HepG2 (cell line): Measurements from ENCODE around the gene MAVS. TPM values are rescaled to one million over a fixed set of nuclear protein-coding genes. Genes with fewer than 3 reads are reported as not detected.
A peak's percentile ranks its signal among the peaks of the same experiment; 100 is the strongest.

Source experiments
- CCAR2 ChIP-seq: fragments of 200-400 bp; formaldehyde crosslinking; optimal IDR thresholded peaks from 2 replicates; pipeline ENCODE3; 2018; ENCODE audit warnings: low read depth, mild to moderate bottlenecking, low read length, moderate library complexity
- FOXA3 ChIP-seq: IDR thresholded peaks from 2 replicates; pipeline ENCODE4 v1.6.1; 2016; ENCODE audit warnings: missing genetic modification reagents, missing compliant biosample characterization
- GFI1 ChIP-seq: sonication (generic); formaldehyde crosslinking; IDR thresholded peaks from 2 replicates; pipeline ENCODE4 v1.5.0; 2020; ENCODE audit warnings: missing genetic modification reagents, mild to moderate bottlenecking, borderline replicate concordance
- HNF4G ChIP-seq, 2 experiments: sonication (generic) in 1 of 2; formaldehyde crosslinking in 1 of 2; IDR thresholded peaks; 2 replicates each; pipeline versions ENCODE4 v1.4.0 to v1.6.1; 2011 to 2020; ENCODE audit warnings: borderline replicate concordance in 2 of 2, low read depth in 2 of 2, mild to moderate bottlenecking in 2 of 2, low read length in 1 of 2, missing genetic modification reagents in 1 of 2, moderate library complexity in 1 of 2
- HOXA5 ChIP-seq: sonication (generic); formaldehyde crosslinking; IDR thresholded peaks from 2 replicates; pipeline ENCODE4 v1.4.0; 2020; ENCODE audit warnings: missing genetic modification reagents
- KDM5B ChIP-seq: sonication (generic); formaldehyde crosslinking; IDR thresholded peaks from 2 replicates; pipeline ENCODE4 v1.4.0; 2020; ENCODE audit warnings: missing genetic modification reagents, mild to moderate bottlenecking, borderline replicate concordance
- MAFG ChIP-seq: sonication (generic); formaldehyde crosslinking; IDR thresholded peaks from 2 replicates; pipeline ENCODE4 v1.5.1; 2020; ENCODE audit warnings: mild to moderate bottlenecking, missing genetic modification reagents
- NFYC ChIP-seq: IDR thresholded peaks from 2 replicates; pipeline ENCODE4 v1.6.1; 2016; ENCODE audit warnings: missing genetic modification reagents, missing compliant biosample characterization
- PCBP2 ChIP-seq: fragments of 200-400 bp; formaldehyde crosslinking; optimal IDR thresholded peaks from 2 replicates; pipeline ENCODE3; 2018; ENCODE audit warnings: low read length, low read depth; ENCODE audit not compliant: poor library complexity, severe bottlenecking
- PTBP1 ChIP-seq: fragments of 200-400 bp; formaldehyde crosslinking; IDR thresholded peaks from 2 replicates; pipeline ENCODE4 v1.6.1; 2018; ENCODE audit warnings: low read length, low read depth; ENCODE audit not compliant: poor library complexity, severe bottlenecking
- SRSF4 ChIP-seq: fragments of 200-400 bp; formaldehyde crosslinking; IDR thresholded peaks from one replicate; pipeline ENCODE4 v1.6.1; 2018; ENCODE audit warnings: mild to moderate bottlenecking, low read depth, low read length, moderate library complexity; ENCODE audit not compliant: poor library complexity, severe bottlenecking
- TAF15 ChIP-seq: fragments of 200-400 bp; formaldehyde crosslinking; IDR thresholded peaks from one replicate; pipeline ENCODE4 v1.6.1; 2018; ENCODE audit warnings: mild to moderate bottlenecking, low read depth, low read length; ENCODE audit not compliant: poor library complexity, severe bottlenecking
- ZBTB1 ChIP-seq: sonication (generic); formaldehyde crosslinking; IDR thresholded peaks from 2 replicates; pipeline ENCODE4 v1.4.0; 2020; ENCODE audit warnings: missing genetic modification reagents, borderline replicate concordance
- ZNF317 ChIP-seq: sonication (generic); formaldehyde crosslinking; IDR thresholded peaks from 2 replicates; pipeline ENCODE4 v1.5.0; 2020; ENCODE audit warnings: mild to moderate bottlenecking, missing genetic modification reagents
- ZNF335 ChIP-seq: sonication (generic); formaldehyde crosslinking; IDR thresholded peaks from 2 replicates; pipeline ENCODE4 v1.4.0; 2020; ENCODE audit warnings: missing genetic modification reagents
- ZNF446 ChIP-seq: sonication (generic); formaldehyde crosslinking; IDR thresholded peaks from 2 replicates; pipeline ENCODE4 v1.5.0; 2020; ENCODE audit warnings: mild to moderate bottlenecking, missing genetic modification reagents
- ZNF644 ChIP-seq: IDR thresholded peaks from 2 replicates; pipeline ENCODE4 v1.6.1; 2016; ENCODE audit warnings: low read depth
- ZNF790 ChIP-seq: sonication (generic); formaldehyde crosslinking; IDR thresholded peaks from 2 replicates; pipeline ENCODE4 v1.8.0; 2022; ENCODE audit warnings: missing genetic modification reagents, mild to moderate bottlenecking, borderline replicate concordance
- polyA plus RNA-seq, 8 experiments: library from polyadenylated mRNA; depleted of rRNA in 3 of 8; stranded (reverse) in 7 of 8; unstranded in 1 of 8; fragments of >200 nt; fragmentation: Illumina TruSeq in 4 of 8; extraction: Trizol in 4 of 8; gene quantifications; 2 replicates each; pipeline versions ENCODE4 v1.2.1 to v1.2.3, GENCODE V29; 2011 to 2016; ENCODE audit warnings: low read depth in 4 of 8, missing spikeins in 1 of 8, mixed read lengths in 1 of 8; ENCODE audit not compliant: insufficient read depth in 1 of 8
- total RNA-seq, 5 experiments: library from RNA; depleted of rRNA; stranded (reverse); fragments of >200 nt; fragmentation: Illumina TruSeq; extraction: Trizol; gene quantifications; 2 replicates each; pipeline ENCODE4 v1.2.3, GENCODE V29; 2016; ENCODE audit warnings: low read depth in 1 of 5
- TF ChIP-seq, protein P1 (sequence below): sonication (generic); formaldehyde crosslinking; IDR thresholded peaks from 2 replicates; pipeline ENCODE4 v1.4.0; 2020; ENCODE audit warnings: missing genetic modification reagents; ENCODE audit errors: not compliant biosample characterization
- TF ChIP-seq, protein P2 (sequence below): IDR thresholded peaks from 2 replicates; pipeline ENCODE4 v1.6.1; 2012; ENCODE audit warnings: low read length, improper control_type of control experiment
- TF ChIP-seq, protein P3 (sequence below): sonication (generic); formaldehyde crosslinking; IDR thresholded peaks from 2 replicates; pipeline ENCODE4 v1.4.0; 2020; ENCODE audit warnings: low read depth, mild to moderate bottlenecking, missing genetic modification reagents
- TF ChIP-seq, protein P4 (sequence below): sonication (generic); formaldehyde crosslinking; IDR thresholded peaks from 2 replicates; pipeline ENCODE4 v1.4.0; 2020; ENCODE audit warnings: missing genetic modification reagents, borderline replicate concordance

The MAVS gene
- total and polyA plus RNA-seq, 2 of the 13 experiments (the other 11 are each of a cell fraction or from before 2014, with no cell fraction given): 27.3 to 36.6 TPM

DNA sequence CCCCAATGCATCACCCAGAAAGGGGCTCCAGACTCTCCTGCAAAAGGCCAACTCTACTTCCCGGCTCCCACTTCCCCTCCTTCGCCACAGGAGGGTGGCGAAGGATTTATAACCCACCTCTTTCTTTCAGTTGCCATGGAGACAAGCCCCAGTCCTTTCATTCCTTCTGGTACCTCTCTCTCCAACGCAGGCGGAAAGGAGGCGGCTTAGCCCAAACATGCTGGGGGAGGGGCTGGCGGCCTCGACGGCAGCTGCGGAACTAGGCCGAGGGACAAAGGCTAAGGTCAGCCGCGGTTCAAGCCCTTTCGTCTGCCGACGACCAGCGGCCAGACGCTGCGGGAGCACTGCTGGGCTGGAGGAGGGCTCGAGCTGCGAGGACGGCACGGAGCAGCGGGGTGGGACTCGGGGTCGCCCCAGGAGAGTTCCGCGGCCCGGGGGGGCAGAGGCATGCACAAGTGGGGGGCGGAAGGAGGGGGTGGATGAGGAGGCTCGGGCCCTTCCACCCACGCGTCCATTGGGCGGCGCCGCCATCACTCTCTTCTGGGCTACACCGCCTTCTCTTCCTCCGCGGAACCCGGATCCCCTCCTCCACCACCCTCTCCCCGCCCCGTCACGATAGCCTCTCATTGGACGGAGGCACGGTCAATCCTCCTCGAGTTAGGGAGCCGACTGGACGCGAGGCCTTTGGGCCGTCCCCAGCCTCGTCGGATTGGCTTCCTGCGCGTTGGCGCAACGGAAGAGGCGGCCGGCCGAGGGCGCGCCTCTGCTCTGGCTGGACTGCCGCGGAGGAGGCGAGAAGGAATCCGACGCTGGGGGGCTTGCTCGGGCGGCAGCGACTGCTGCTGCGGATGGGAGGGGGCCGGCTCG, 42.2 kb downstream of the MAVS start, which contains the start of gene PANK2 (continued):
- TF ChIP-seq CCAR2 (peak; percentile 90), FOXA3 (CRISPR knock-in tag) (peak; percentile 61), ZBTB1 (0 out of 2 replicates have a peak, but pooled peaks have one; percentile 65), NFYC (CRISPR knock-in tag) (peak; percentile 100), ZNF446 (CRISPR knock-in tag) (peak; percentile 83), PCBP2 (no peak), PTBP1 (no peak), HNF4G (IDR thresholded peaks at IDR 0.05; ENCODE audit: borderline replicate concordance, low read depth, low read length) (peak; percentile 76), HNF4G (CRISPR knock-in tag; IDR thresholded peaks at IDR 0.05; ENCODE audit: borderline replicate concordance, low read depth) (peak; percentile 60; the same call in 1 of the 2 replicates), ZNF790 (CRISPR knock-in tag) (peak; percentile 84; the same call in 1 of the 2 replicates), GFI1 (CRISPR knock-in tag) (peak; percentile 2; the same call in 1 of the 2 replicates), SRSF4 (no peak), ZNF644 (CRISPR knock-in tag) (0 out of 2 replicates have a peak, but pooled peaks have one; percentile 10), KDM5B (CRISPR knock-in tag) (peak; percentile 91), TAF15 (no peak), MAFG (CRISPR knock-in tag) (no peak), ZNF335 (peak; percentile 90), ZNF317 (peak; percentile 91), HOXA5 (CRISPR knock-in tag) (peak; percentile 90; the same call in 1 of the 2 replicates)
- TF ChIP-seq, protein P1, sequence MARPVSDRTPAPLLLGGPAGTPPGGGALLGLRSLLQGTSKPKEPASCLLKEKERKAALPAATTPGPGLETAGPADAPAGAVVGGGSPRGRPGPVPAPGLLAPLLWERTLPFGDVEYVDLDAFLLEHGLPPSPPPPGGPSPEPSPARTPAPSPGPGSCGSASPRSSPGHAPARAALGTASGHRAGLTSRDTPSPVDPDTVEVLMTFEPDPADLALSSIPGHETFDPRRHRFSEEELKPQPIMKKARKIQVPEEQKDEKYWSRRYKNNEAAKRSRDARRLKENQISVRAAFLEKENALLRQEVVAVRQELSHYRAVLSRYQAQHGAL: no peak
- TF ChIP-seq, protein P2, sequence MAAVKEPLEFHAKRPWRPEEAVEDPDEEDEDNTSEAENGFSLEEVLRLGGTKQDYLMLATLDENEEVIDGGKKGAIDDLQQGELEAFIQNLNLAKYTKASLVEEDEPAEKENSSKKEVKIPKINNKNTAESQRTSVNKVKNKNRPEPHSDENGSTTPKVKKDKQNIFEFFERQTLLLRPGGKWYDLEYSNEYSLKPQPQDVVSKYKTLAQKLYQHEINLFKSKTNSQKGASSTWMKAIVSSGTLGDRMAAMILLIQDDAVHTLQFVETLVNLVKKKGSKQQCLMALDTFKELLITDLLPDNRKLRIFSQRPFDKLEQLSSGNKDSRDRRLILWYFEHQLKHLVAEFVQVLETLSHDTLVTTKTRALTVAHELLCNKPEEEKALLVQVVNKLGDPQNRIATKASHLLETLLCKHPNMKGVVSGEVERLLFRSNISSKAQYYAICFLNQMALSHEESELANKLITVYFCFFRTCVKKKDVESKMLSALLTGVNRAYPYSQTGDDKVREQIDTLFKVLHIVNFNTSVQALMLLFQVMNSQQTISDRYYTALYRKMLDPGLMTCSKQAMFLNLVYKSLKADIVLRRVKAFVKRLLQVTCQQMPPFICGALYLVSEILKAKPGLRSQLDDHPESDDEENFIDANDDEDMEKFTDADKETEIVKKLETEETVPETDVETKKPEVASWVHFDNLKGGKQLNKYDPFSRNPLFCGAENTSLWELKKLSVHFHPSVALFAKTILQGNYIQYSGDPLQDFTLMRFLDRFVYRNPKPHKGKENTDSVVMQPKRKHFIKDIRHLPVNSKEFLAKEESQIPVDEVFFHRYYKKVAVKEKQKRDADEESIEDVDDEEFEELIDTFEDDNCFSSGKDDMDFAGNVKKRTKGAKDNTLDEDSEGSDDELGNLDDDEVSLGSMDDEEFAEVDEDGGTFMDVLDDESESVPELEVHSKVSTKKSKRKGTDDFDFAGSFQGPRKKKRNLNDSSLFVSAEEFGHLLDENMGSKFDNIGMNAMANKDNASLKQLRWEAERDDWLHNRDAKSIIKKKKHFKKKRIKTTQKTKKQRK: peak; percentile 71; the same call in 1 of the 2 replicates
- TF ChIP-seq, protein P3, sequence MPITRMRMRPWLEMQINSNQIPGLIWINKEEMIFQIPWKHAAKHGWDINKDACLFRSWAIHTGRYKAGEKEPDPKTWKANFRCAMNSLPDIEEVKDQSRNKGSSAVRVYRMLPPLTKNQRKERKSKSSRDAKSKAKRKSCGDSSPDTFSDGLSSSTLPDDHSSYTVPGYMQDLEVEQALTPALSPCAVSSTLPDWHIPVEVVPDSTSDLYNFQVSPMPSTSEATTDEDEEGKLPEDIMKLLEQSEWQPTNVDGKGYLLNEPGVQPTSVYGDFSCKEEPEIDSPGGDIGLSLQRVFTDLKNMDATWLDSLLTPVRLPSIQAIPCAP (CRISPR knock-in tag): no peak; the same call in 1 of the 2 replicates
- TF ChIP-seq, protein P4, sequence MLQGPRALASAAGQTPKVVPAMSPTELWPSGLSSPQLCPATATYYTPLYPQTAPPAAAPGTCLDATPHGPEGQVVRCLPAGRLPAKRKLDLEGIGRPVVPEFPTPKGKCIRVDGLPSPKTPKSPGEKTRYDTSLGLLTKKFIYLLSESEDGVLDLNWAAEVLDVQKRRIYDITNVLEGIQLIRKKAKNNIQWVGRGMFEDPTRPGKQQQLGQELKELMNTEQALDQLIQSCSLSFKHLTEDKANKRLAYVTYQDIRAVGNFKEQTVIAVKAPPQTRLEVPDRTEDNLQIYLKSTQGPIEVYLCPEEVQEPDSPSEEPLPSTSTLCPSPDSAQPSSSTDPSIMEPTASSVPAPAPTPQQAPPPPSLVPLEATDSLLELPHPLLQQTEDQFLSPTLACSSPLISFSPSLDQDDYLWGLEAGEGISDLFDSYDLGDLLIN (CRISPR knock-in tag): no peak
